GM10248 (cell line): ENCODE data around the gene CDKN2C.

Experiments used
- CTCF ChIA-PET: fragments of 300-600 bp; sonication (Branson Sonifier 250); formaldehyde crosslinking; extraction: SDS; loops from one replicate; lab custom pipeline; 2021; ENCODE audit warnings: antibody characterized with exemption; lab: Yijun Ruan, JAX
- POLR2A ChIA-PET: fragments of 350-650 bp; sonication (Branson Sonifier 250); formaldehyde crosslinking; extraction: SDS; loops from one replicate; lab custom pipeline; 2020; ENCODE audit warnings: antibody characterized with exemption; lab: Yijun Ruan, JAX
- DNase-seq: peaks from one replicate; pipeline ENCODE4 v3.0.0; 2012; ENCODE audit errors: extremely low spot score
- CTCF ChIP-seq: IDR thresholded peaks from 2 replicates; pipeline ENCODE4 v1.5.1; 2012; ENCODE audit warnings: mild to moderate bottlenecking, low read depth; ENCODE audit errors: extremely low read depth, missing control alignments, control extremely low read depth

CDKN2C gene

DNA sequence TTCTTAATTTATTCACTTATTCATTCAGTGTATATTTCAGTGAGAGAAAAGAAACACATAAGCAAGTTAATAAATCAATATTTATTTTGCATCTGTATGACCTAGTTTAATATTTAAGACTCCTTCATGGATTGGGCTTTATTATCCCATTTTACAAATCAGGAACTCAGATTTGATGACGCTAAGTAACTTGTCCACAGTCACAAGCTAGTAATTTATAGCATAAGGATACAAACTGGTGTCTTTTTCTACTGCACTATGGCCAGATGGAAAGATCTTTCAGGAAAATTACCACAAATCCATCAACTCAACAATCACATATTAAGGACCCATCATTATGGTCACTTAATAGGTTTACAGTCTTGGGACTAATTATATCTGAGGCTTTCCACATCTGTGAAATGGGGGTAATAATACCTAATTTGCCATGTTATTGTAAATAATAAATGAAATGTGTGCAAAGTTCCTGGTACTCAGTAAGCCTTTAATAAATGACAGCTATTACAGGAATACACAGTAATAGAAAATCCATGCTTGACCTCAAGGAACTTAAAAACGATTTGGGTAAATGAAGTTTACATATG lies 13.3 kb downstream of the CDKN2C start:
- POLR2A ChIA-PET: no interaction called here
- DNase-seq: no peak
- CTCF ChIA-PET: interaction anchor here (1.0 to 2.7 kb wide), 2 partner anchors 14 to 55 kb away, joined by 3 to 8 read pairs; partner anchors contain the start of gene CDKN2C
- no peak for TF ChIP-seq CTCF

DNA sequence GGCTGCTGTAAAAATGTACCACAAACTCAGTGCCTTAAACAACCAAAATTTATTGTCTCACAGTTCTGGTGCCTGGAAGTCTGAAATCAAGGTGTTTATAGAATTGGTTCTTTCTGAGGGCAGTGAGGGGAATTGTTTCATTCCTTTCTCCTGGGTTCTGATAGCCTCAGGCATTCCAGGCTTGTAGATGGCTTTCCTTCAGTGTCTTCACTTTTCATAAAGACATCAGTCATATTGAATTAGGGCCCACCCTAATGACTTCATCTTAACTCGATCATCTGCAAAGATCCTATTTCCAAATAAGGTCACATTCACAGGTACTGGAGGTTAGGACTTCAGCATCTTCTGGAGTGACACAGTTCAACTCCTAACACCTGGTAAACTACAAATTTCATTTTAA lies 15.0 kb downstream of the CDKN2C start:
- TF ChIP-seq CTCF: no peak
- POLR2A ChIA-PET: no interaction called here
- CTCF ChIA-PET: interaction anchor here (3.0 kb wide), 1 partner anchor 8 kb away, joined by 9 read pairs; no protein-coding TSS in a partner anchor
- DNase-seq: no peak

DNA sequence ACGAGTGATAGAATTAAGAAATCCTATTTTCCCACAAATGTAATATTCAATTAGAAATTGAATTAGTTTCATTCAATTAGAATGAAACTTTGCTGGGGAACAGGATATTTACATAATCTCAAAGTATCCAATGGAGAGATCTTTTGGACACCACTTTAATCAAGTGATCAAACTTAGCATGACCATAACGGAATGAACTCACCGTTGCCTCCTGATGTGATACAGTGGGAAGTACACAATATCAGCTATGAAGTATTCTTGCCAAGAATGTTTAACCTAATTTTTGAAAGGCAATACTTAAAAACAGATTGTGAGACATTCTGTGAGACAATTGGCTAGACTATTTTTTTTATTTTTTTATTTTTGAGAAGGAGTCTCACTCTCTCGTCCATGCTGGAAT lies 16.6 kb downstream of the CDKN2C start:
- ChIA-PET POLR2A (no interaction called here), CTCF (interaction anchor here (3.0 kb wide), 1 partner anchor 9 kb away, joined by 9 read pairs; no protein-coding TSS in a partner anchor)
- TF ChIP-seq CTCF: no peak
- DNase-seq: no peak

DNA sequence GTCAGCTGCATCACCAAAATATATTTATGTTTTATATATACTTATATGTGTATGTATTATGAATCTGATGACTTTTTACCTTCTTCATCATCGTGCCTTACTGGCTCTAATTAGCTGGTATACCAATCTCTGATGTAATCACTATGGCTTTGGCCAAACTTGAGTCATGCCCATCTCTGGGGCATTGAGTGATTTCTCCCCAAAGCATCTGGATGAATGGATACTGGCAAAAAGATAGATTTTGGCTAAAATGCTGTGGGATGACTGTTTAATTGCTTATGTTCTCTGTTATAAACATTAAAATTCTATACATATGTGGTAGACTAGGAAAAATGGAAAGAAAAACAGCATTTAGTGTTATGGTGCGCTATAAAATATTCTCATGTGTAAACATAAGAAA lies 19.6 kb downstream of the CDKN2C start:
- ChIA-PET POLR2A (no interaction called here), CTCF (no interaction called here)

DNA sequence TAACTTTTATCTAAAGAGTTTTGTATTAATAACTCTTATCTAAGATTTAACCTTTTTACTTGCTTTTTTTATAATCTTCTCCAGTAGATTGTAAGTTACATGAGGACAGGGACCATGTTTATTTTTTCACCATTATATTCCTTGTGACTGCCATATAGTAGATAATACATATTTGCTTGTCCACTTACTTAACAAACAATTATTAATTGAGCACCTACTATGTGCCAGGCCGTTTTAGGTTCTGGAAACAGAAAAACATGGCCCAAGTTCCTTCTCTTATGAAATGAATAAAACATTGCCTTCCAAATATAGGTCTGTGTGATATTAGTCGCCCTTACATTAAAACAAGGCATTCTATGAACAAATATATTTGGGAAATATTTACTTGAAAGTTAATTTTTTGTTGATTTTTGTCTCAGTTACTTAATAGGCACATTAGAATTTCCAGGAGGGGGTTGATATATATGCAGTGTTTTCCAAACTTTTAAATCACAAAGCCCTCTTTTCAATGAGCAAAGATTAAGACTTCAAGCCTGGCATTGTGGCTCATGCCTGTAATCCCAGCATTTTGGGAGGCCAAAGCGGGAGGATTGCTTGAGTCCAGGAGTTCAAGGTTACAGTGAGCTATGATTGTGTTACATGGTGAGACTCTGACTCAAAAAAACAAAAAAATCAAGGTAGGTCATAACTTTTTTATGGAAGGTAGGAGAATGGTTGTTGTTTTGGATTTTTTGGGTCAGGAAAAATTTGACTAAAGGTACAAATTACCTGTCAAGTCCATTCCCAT lies 22.7 kb downstream of the CDKN2C start:
- no peak for DNase-seq
- CTCF ChIA-PET: interaction anchor here (1.5 kb wide), 1 partner anchor 119 kb away, joined by 3 read pairs; no protein-coding TSS in a partner anchor
- POLR2A ChIA-PET: no interaction called here
- TF ChIP-seq CTCF: no peak

More for the DNA sequence above, 19.6 kb downstream of the CDKN2C start:
- no peak for TF ChIP-seq CTCF
- no peak for DNase-seq

DNA sequence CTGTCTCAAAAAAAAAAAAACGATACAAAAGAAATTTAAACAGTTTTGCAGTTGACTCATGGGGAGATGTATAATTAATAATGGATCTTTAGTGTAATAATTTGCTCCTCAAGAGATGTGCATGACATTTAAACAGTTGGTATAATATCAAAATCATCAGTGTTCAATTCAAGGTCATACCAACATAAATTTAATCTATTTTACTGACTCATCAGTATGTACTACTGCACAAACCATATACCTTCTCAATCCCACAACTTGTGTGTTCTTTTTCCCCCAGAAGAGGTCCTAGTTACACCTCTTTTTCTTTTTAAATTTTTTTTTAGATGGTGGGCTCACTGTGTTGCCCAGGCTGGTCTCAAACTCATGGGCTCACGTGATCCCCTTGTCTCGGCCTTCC lies 23.6 kb downstream of the CDKN2C start:
- ChIA-PET CTCF (no interaction called here), POLR2A (no interaction called here)
- no peak for DNase-seq

More for the DNA sequence above, 23.6 kb downstream of the CDKN2C start:
- TF ChIP-seq CTCF: no peak
